Measurements from ENCODE around the gene HDAC11.

- TF ChIP-seq CTCF (IDR thresholded peaks at IDR 0.05; ENCODE audit: low read depth, low read length, missing input control) = no peak
- no peak for TF ChIP-seq MAX (IDR thresholded peaks at IDR 0.05)
- no peak for TF ChIP-seq FOXA1 (IDR thresholded peaks at IDR 0.05)
- TF ChIP-seq YY1 (IDR thresholded peaks at IDR 0.05) = no peak
- TF ChIP-seq RAD21 (IDR thresholded peaks at IDR 0.05) = no peak
- no peak for TF ChIP-seq HNF4A (conservative IDR thresholded peaks at IDR 0.05)
- no peak for TF ChIP-seq SP1 (IDR thresholded peaks at IDR 0.05)
- no peak for TF ChIP-seq FOXA2 (IDR thresholded peaks at IDR 0.05)
- TF ChIP-seq, protein P1, sequence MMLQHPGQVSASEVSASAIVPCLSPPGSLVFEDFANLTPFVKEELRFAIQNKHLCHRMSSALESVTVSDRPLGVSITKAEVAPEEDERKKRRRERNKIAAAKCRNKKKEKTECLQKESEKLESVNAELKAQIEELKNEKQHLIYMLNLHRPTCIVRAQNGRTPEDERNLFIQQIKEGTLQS (IDR thresholded peaks at IDR 0.05) = no peak
- no peak for TF ChIP-seq TAF1 (conservative IDR thresholded peaks at IDR 0.05)
- TF ChIP-seq REST (IDR thresholded peaks at IDR 0.05) = no peak
- TF ChIP-seq JUND (IDR thresholded peaks at IDR 0.05) = no peak
- TF ChIP-seq, protein P2, sequence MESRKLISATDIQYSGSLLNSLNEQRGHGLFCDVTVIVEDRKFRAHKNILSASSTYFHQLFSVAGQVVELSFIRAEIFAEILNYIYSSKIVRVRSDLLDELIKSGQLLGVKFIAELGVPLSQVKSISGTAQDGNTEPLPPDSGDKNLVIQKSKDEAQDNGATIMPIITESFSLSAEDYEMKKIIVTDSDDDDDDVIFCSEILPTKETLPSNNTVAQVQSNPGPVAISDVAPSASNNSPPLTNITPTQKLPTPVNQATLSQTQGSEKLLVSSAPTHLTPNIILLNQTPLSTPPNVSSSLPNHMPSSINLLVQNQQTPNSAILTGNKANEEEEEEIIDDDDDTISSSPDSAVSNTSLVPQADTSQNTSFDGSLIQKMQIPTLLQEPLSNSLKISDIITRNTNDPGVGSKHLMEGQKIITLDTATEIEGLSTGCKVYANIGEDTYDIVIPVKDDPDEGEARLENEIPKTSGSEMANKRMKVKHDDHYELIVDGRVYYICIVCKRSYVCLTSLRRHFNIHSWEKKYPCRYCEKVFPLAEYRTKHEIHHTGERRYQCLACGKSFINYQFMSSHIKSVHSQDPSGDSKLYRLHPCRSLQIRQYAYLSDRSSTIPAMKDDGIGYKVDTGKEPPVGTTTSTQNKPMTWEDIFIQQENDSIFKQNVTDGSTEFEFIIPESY (IDR thresholded peaks at IDR 0.05) = no peak
Measured at GRCh38 chr3:13462125-13462629, 17.9 kb upstream of the HDAC11 start.
